ENCODE data around the gene EIF5B.

The EIF5B gene

DNA sequence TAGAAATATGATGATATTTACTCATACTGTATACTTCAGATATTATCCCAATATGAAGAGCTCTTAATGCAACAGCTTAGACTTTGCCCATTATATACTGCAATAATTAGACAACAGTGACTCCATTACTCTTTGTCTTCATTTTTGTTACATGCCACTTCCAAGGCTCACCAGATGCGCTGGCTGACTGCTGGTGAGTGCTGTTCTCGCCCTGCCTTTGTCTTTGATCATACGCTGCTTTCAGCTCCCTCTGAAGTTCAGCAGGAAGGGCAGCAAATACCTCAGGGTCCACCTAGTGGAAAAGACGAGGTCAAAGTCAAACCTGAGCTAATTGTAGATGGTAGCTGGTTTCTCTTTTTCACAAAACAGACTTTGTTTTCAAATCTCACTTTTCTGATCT is 66.3 kb downstream of the EIF5B start:
- no peak for DNase-seq (ENCODE audit: low spot score)
- no peak for TF ChIP-seq CTCF (IDR thresholded peaks at IDR 0.05; ENCODE audit: extremely low read depth, missing control alignments)

DNA sequence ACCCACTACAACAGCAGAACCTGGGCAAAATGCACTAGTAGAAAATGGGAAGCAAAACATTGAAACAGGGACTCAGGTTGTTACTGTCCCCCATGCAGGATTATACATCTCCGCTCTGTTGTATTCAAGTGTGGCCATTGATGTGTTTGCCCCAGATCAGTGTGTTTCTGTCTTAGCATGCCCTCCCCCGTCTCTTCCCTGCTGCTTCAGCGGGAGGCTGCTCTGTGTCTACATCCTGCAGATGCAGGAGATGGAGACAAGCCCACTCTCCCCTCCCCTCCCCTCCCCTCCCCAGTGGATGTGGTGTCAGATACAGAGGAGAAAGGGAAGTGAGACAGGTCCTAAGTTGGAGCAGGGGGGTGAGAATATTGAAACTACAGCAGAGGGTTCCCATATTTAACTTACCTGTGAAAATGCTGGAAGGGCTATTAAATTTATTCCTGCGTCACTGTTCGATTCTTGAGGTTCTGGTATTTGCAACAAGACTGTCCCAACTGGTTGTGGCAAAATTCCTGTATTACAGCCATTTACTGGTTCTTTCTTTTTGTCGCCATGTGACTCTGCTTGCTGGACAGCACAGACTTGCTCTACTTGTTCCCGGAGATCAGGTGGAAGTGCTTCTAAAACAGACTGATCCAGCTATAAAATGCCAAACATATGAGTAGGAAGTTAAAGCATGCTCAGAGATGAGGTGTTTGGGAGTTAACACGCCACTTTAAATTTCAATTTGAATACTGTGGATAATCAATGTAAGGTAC is 67.0 kb downstream of the EIF5B start:
- DNase-seq (ENCODE audit: low spot score), result no peak
- TF ChIP-seq CTCF (IDR thresholded peaks at IDR 0.05; ENCODE audit: extremely low read depth, missing control alignments), result no peak

GRCh38 chr2:99404797-99405669 is 67.8 kb downstream of the EIF5B start:
- no peak for DNase-seq (ENCODE audit: low spot score)
- TF ChIP-seq CTCF (IDR thresholded peaks at IDR 0.05; ENCODE audit: extremely low read depth, missing control alignments), result no peak

DNA sequence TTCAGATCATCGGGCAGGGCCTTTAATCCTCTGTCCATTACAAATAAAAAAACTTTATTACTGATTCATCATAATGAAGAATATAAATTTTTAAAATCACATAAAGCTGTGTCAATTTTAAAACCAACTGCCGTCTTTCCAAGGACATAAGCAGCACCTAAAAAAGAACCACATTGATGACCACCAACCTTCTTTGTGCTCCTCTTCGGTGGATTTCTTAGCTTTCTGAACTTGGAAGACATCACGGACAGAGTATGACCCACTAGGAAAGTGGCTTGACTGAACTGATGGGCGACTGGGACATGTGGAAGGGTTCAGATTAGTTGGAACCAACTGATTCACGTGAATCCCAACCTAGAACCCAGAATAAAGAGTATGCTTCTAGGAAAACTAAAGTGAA is 68.9 kb downstream of the EIF5B start:
- no peak for DNase-seq (ENCODE audit: low spot score)
- TF ChIP-seq CTCF (IDR thresholded peaks at IDR 0.05; ENCODE audit: extremely low read depth, missing control alignments), result no peak

- TF ChIP-seq CTCF (IDR thresholded peaks at IDR 0.05; ENCODE audit: extremely low read depth, missing control alignments), result no peak
- DNase-seq (ENCODE audit: low spot score), result no peak
Observed at GRCh38 chr2:99410276-99410675, 73.1 kb downstream of the EIF5B start.

GRCh38 chr2:99414566-99414965 is 77.4 kb downstream of the EIF5B start:
- TF ChIP-seq CTCF (IDR thresholded peaks at IDR 0.05; ENCODE audit: extremely low read depth, missing control alignments), result no peak
- no peak for DNase-seq (ENCODE audit: low spot score)

DNA sequence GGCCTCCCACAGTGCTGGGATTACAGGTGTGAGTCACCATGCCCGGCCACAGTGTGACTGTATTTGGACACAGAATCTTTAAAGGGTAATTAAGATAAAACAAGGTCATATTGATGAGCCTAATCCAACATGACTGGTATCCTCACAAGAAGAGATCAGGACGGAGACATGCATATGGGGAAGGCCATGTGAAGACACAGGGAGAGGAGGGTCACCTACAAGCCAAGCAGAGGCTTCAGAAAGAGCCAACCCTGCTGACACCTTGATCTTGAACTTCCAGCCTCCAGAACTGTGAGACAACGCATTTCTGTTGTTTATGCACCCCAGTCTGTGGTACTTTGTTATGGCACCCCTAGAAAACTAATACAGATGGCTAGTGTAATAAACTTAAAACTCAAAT is 80.2 kb downstream of the EIF5B start:
- TF ChIP-seq CTCF (IDR thresholded peaks at IDR 0.05; ENCODE audit: extremely low read depth, missing control alignments), result no peak
- no peak for DNase-seq (ENCODE audit: low spot score)
